ENCODE data around the gene SECISBP2L. TPM values are rescaled to one million over a fixed set of nuclear protein-coding genes. Genes with fewer than 3 reads are reported as not detected.

Gene SECISBP2L
- total and polyA plus RNA-seq, 9 of the 15 experiments (the other 6 are each of a cell fraction or from before 2014, with no cell fraction given), result 0.55 to 14.1 (median 10.4) TPM

GRCh38 chr15:48963524-48964113 lies 82.6 kb downstream of the SECISBP2L start, which contains the start of gene SHC4 (continued):
- TF ChIP-seq MBD1 (CRISPR knock-in tag; IDR thresholded peaks at IDR 0.05) (no peak), TAF15 (IDR thresholded peaks at IDR 0.05; ENCODE audit: low read depth, low read length) (no peak), FOXP1 (CRISPR knock-in tag; IDR thresholded peaks at IDR 0.05) (no peak), ZBTB17 (CRISPR knock-in tag; IDR thresholded peaks at IDR 0.05) (no peak), ZNF57 (CRISPR knock-in tag; IDR thresholded peaks at IDR 0.05) (no peak), ZNF212 (CRISPR knock-in tag; IDR thresholded peaks at IDR 0.05) (no peak), ZNF140 (CRISPR knock-in tag; IDR thresholded peaks at IDR 0.05) (no peak), BCOR (IDR thresholded peaks at IDR 0.05) (no peak), ZNF407 (IDR thresholded peaks at IDR 0.05; ENCODE audit: low read depth) (no peak), MTF1 (CRISPR knock-in tag; IDR thresholded peaks at IDR 0.05; ENCODE audit: borderline replicate concordance) (no peak), ZNF175 (CRISPR knock-in tag; IDR thresholded peaks at IDR 0.05; ENCODE audit: low read depth) (no peak), RCOR1 (IDR thresholded peaks at IDR 0.05; ENCODE audit: borderline replicate concordance in 1 of 2, low read depth in 2 of 2, low read length in 2 of 2) (no peak; a peak in 1 of 4 replicates), MYBL2 (IDR thresholded peaks at IDR 0.05; ENCODE audit: low read depth) (no peak), MYBL2 (CRISPR knock-in tag; IDR thresholded peaks at IDR 0.05; ENCODE audit: borderline replicate concordance) (no peak), PTBP1 (IDR thresholded peaks at IDR 0.05; ENCODE audit: low read depth, low read length) (no peak)
